HG03103 (cell line): Measurements from ENCODE around the gene GRM4.
"Not testable (repeated sequence)": the region's sequence is repeated elsewhere in the genome, so short reads cannot be mapped to it uniquely, and the experiment has no call there.

Source experiments
- ATAC-seq: cut with Tn5 transposase; IDR thresholded peaks from one replicate; pipeline ENCODE4 v1.9.1; 2021; ENCODE audit warnings: low read depth; ENCODE audit not compliant: unreplicated experiment

Gene GRM4

GRCh38 chr6:34146021-34146782, at the start of gene GRM4:
GRM4 (minus strand) TSS chr6:34146087; CDS start chr6:34133496, 12,591 bp downstream.
- ATAC-seq: no peak

GRCh38 chr6:34194772-34195171, 48.9 kb upstream of the GRM4 start:
- no peak for ATAC-seq

GRCh38 chr6:34190504-34191122, 44.7 kb upstream of the GRM4 start:
- no peak for ATAC-seq

DNA sequence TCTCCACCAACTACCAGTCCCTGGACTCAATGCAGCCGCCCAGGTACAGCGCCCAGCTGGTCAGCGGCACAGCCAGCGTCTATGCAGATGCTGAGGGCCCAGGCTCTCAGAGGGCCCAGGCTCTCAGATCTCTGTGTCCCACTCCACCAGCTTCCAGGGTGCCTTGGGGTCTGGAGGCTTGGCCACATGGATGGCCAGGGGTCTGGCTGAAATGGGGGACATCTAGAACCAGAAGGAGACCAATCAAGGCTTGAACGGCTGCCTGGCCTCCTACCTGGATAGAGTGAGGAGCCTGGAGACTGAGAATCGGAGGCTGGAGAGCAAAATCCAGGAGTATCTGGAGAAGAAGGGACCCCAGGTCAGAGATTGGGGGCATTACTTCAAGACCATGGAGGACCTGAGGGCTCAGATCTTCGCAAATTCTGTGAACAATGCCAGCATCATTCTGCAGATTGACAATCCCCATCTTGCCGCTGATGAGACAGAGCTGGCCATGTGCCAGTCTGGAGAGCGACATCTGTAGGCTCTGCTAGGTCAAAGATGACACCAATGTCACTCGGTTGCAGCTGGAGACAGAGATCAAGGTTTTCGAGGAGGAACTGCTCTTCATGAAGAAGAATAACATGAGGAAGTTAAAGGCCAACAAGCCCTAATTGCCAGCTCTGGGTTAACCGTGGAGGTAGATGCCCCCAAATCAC, 44.1 kb upstream of the GRM4 start:
- no peak for ATAC-seq

GRCh38 chr6:34184726-34185125, 38.8 kb upstream of the GRM4 start:
- ATAC-seq: not testable (repeated sequence)

DNA sequence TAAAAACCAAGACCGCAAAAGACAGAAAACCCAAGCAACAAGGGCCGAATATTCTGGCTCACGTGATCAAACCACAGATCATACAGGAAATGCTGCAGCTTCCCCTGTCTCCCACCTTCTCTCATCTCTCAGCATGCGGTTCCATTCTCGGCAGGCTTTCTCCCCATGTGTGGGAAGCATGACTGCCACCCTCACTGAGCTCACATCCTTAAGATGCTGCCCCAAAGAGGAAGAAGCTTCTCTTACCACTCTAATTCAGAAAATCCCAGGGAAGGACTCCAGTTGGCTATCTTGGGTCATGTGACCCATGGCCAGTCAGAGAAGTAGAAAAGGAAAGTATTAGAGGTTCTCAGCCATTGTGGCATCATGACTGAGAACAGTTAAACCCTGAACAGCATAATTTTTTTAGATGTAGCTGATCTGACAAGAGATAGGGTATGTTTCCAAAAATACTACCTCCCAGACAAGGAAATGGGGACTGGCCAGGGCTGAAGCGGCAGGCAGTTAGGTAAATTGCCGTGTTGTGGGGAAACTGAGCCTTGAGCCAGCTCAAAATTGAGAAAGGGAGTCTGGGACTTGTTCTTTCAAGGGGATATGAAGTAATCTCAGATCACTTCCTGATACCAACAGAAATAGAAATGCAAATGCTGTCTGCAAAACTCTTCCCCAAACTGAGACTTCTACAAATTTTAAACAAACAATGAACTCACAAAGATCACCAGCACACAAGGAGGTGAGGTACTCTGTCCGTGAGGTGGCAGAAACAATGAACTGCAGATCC, 37.1 kb upstream of the GRM4 start:
- no peak for ATAC-seq

- ATAC-seq: no peak
These were observed 36.0 kb upstream of the GRM4 start for GRCh38 chr6:34181908-34182307.

- ATAC-seq: no peak
These were observed 33.3 kb upstream of the GRM4 start for GRCh38 chr6:34179106-34179720.

- no peak for ATAC-seq
These were observed 32.6 kb upstream of the GRM4 start for GRCh38 chr6:34178357-34179105.

DNA sequence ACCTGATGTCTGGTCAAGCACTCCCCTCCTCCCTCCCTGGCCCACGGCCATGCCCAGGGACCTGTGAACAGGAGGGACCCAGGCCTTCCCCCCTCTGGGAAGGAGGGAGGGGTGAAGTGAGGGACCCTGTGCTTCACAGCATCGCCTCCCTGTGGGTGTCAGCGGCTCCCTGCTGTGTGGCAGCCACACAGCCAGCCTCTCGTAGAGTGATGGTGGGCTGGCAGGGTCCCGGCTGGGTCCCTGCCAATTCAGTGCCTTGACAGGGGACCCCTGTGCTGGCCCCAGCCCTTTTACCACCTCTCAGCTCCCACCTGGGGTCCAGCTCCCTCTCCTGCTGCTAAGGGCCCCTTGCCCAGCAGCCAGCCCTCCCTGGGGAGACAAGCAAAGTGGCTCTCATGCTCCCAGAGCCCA, 31.3 kb upstream of the GRM4 start:
- ATAC-seq: no peak

DNA sequence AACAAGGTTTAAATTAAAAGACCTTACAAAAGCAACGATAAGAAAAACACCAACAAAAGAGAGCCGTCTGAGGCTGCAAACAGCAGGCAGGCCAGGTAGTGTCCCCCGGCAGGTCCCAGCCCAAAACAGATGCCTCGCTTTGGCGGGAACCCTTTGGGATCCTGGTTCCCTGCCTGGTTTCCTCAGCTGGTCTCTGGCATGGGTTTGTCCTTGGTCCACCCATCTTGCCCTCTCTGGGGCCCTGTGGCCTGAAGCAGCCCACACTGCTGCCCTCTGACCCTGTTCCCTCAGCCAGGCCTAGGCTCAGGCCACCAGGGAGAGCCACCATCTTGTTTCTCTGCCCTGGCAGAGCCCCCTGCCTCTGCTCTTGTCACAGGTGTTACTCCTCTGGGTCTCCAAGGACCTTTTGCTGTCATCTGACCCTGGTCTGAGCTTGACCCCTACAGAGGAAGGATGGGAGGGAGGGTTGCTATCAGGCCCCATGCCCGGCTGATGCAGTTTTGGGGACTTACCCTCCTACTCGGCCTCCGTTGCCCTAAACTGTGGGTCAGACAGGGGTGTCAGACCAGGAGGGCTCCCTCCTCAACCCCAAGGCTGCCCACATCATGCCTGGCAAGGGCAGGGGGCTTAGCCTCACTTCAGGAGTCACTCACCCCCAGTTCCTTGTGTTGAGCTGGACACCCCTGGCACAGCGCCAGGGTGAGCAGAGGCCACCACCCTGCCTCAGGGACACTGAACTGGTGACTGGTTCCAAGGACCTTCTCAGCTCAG, 30.6 kb upstream of the GRM4 start:
- ATAC-seq: no peak

DNA sequence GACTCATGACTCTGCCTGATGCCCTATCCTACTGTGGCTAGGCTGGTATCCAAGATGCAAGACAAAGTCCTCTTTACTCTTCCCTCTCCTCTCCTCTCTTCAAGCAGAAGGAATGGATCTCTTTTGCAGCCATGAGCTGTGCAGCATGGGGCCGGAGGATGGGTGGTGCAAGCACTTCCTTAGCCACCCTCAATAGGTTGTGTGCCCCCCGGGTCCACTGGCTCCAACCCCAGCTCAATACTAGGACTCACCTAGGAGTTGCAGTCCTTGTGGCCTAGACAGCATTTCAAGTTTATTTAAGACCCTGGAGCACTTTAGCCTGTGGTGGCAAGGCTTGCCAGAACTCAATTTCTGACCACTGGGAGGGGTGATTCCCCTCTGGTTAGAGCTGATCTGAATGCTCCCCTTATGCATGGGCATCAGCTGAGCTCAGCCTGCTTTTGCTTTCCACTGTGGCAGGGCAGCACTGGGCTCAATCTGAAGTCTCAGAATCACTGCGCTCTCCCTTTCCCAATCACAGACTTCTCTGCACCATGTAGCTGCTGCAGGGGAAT, 29.0 kb upstream of the GRM4 start:
- no peak for ATAC-seq

- ATAC-seq: no peak
These were observed 27.3 kb upstream of the GRM4 start for GRCh38 chr6:34172961-34173775.

DNA sequence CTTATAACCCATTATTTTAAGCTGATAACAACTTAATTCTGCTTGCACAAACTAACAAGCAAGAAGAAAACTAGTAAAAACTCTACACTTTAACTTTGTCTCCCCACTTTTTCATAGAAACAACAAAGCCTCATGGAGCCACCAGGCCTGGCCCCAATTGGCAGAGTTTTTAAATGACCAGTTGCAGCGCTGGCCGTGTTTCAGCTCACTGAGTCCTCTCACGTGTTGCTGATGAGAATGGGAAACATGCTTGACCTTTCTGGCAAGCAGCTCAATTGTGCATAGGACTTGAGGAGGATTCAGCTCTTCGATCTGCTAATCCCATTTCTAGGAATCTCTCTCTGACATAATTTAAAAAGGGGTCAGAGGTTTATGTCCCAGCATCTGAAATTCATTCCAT, 24.5 kb upstream of the GRM4 start:
- no peak for ATAC-seq

DNA sequence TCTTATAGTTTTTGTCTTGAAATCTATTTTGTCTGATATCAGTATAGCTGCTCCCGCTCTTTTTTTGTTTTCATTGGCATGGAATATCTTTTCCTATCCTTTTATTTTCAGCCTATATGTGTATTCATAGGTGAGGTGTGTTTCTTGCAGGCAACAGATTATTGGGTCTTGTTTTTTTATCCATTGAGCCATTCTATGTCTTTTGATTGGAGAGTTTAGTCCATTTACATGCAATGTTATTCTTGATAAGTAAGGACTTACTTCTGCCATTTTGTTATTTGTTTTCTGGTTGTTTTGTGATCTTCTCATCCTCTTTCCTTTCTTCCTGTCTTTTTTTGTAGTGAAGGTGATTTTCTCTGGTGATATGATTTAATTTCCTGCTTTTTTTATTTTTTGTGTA, 24.0 kb upstream of the GRM4 start:
- no peak for ATAC-seq

- ATAC-seq: no peak
These were observed 16.1 kb upstream of the GRM4 start for GRCh38 chr6:34161857-34162515.

DNA sequence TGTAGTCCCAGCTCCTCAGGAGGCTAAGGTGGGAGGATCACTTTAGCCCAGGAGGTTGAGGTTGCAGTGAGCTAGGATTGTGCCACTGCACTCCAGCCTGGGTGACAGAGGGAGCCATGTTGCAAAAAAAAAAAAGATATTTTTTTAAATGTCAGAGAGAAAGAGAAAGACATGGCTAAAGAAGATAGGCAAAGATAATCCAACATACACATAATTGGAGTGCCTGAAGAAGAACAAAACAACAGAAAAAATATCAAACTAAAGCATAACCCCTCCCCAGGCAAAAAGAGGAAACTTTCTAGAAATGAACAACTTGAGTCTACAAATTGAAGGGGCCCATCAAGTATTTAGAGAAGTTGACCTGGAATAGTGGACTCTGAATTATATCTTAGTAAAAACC, 14.0 kb upstream of the GRM4 start:
- ATAC-seq: no peak
